AG04449 (cell line): Measurements from ENCODE around the gene IGFBP6.

Source experiments
- CTCF ChIA-PET: fragments of 350-600 bp; formaldehyde crosslinking; extraction: SDS; loops from one replicate; lab custom pipeline; 2021; ENCODE audit warnings: antibody characterized with exemption; lab: Yijun Ruan, JAX
- POLR2A ChIA-PET: fragments of 400-600, 350-600 bp; formaldehyde crosslinking; extraction: SDS; loops from one replicate; lab custom pipeline; 2020; ENCODE audit warnings: antibody characterized with exemption, inconsistent platforms; lab: Yijun Ruan, JAX
- DNase-seq: peaks from one replicate; pipeline ENCODE4 v3.0.0-alpha.2; 2010; ENCODE audit warnings: low read depth, low spot score
- H3K4me3 ChIP-seq: 2 replicates; pipeline ENCODE4 v1.5.1; 2011; ENCODE audit warnings: low read depth, mild to moderate bottlenecking, control low read depth, low read length
- CTCF ChIP-seq: IDR thresholded peaks from one replicate; pipeline ENCODE4 v1.5.1; 2011; ENCODE audit warnings: mild to moderate bottlenecking, moderate library complexity, low read length, control low read depth, inconsistent platforms; ENCODE audit not compliant: insufficient read depth; ENCODE audit errors: missing control alignments

Gene IGFBP6

GRCh38 chr12:53097564-53098353 lies at the start of gene IGFBP6:
Gene IGFBP6, plus strand, starts transcription at chr12:53097667. Its CDS starts 51 bp downstream, at chr12:53097718.
- peak within 1 kb of the TSS; percentile 73 for H3K4me3 ChIP-seq
- CTCF ChIA-PET = interaction anchor here (0.9 to 20.8 kb wide), 14 partner anchors 18 to 91 kb away, joined by 3 to 655 read pairs (median 5); partner anchors contain the start of genes CSAD, SPRYD3 and ZNF740
- POLR2A ChIA-PET = interaction anchor here (1.2 to 4.7 kb wide), 5 partner anchors 13 to 58 kb away, joined by 3 to 86 read pairs (median 24); partner anchors contain the start of genes SPRYD3 and TNS2
- TF ChIP-seq CTCF = no peak
- no peak for DNase-seq

GRCh38 chr12:53048033-53048779 lies 49.3 kb upstream of the IGFBP6 start:
- ChIA-PET CTCF (interaction anchor here (0.6 to 6.5 kb wide), 15 partner anchors 9 to 148 kb away, joined by 3 to 92 read pairs (median 4); partner anchors contain the start of genes IGFBP6 and SOAT2), POLR2A (interaction anchor here (0.6 to 3.5 kb wide), 13 partner anchors 9 to 246 kb away, joined by 3 to 26 read pairs (median 7); partner anchors contain the start of genes EIF4B, IGFBP6 and SPRYD3)
- H3K4me3 ChIP-seq = peak overlapping the region; percentile 66
- no peak for DNase-seq
- peak; percentile 18 for TF ChIP-seq CTCF

- no peak for DNase-seq
- CTCF ChIA-PET = interaction anchor here (0.9 to 6.5 kb wide), 7 partner anchors 11 to 69 kb away, joined by 3 to 92 read pairs (median 6); partner anchors contain the start of genes IGFBP6 and SOAT2
- TF ChIP-seq CTCF = no peak
- POLR2A ChIA-PET = interaction anchor here (1.5 to 3.5 kb wide), 6 partner anchors 9 to 49 kb away, joined by 7 to 26 read pairs (median 10); partner anchors contain the start of genes EIF4B, IGFBP6 and SPRYD3
- H3K4me3 ChIP-seq = peak overlapping the region; percentile 66
Observed at GRCh38 chr12:53048780-53049401, 48.6 kb upstream of the IGFBP6 start.

- no peak for TF ChIP-seq CTCF
- DNase-seq = no peak
- H3K4me3 ChIP-seq = peak within 1 kb of the TSS; percentile 66
- CTCF ChIA-PET = interaction anchor here (1.4 to 6.5 kb wide), 4 partner anchors 12 to 49 kb away, joined by 3 to 92 read pairs (median 22); partner anchors contain the start of gene SPRYD3
- POLR2A ChIA-PET = interaction anchor here (1.8 to 3.3 kb wide), 2 partner anchors 10 to 48 kb away, joined by 4 to 24 read pairs; partner anchors contain the start of gene IGFBP6
Observed at GRCh38 chr12:53049571-53050318, 47.7 kb upstream of the IGFBP6 start, which contains the start of gene TNS2. Gene TNS2, plus strand, starts transcription at chr12:53050065. Its CDS starts 121 bp downstream, at chr12:53050186.

- no peak for DNase-seq
- CTCF ChIA-PET = interaction anchor here (0.8 to 6.5 kb wide), 8 partner anchors 8 to 135 kb away, joined by 3 to 92 read pairs (median 4); partner anchors contain the start of gene SPRYD3
- POLR2A ChIA-PET = interaction anchor here (0.8 to 1.8 kb wide), 2 partner anchors 9 to 295 kb away, joined by 3 to 4 read pairs; no protein-coding TSS in a partner anchor
- peak overlapping the region; percentile 66 for H3K4me3 ChIP-seq
- no peak for TF ChIP-seq CTCF
Observed at GRCh38 chr12:53050426-53051057, 46.9 kb upstream of the IGFBP6 start.
